Chondrocyte (in vitro differentiated cells): ENCODE results near the gene HSPB2. TPM values are rescaled to one million over a fixed set of nuclear protein-coding genes. Genes with fewer than 3 reads are reported as not detected.

Experiments used
- DNase-seq: peaks from one replicate; pipeline ENCODE4 v3.0.0; 2021; ENCODE audit warnings: mixed read lengths, low spot score
- H3K27ac Mint-ChIP-seq: one replicate; pipeline ENCODE4 v1.8.0; 2021; ENCODE audit warnings: mild to moderate bottlenecking, moderate library complexity, mixed read lengths; ENCODE audit not compliant: unreplicated experiment
- H3K27me3 Mint-ChIP-seq: 2 replicates; pipeline ENCODE4 v1.8.0; 2021; ENCODE audit warnings: low read depth, mixed read lengths
- H3K36me3 Mint-ChIP-seq: 2 replicates; pipeline ENCODE4 v1.8.0; 2021; ENCODE audit warnings: low read depth, mixed read lengths
- H3K4me1 Mint-ChIP-seq: 2 replicates; pipeline ENCODE4 v1.8.0; 2021; ENCODE audit warnings: low read depth, mild to moderate bottlenecking, mixed read lengths
- H3K4me3 Mint-ChIP-seq: one replicate; pipeline ENCODE4 v1.8.0; 2021; ENCODE audit warnings: mild to moderate bottlenecking, moderate library complexity, mixed read lengths; ENCODE audit not compliant: unreplicated experiment
- H3K9me3 Mint-ChIP-seq: 2 replicates; pipeline ENCODE4 v1.8.0; 2021; ENCODE audit warnings: low read depth, mixed read lengths
- total RNA-seq: library from RNA; stranded (reverse); gene quantifications from 3 replicates; pipeline ENCODE4 v1.2.1, GENCODE V29; 2021
- TF ChIP-seq, protein P1 (sequence below): fragments of 200-600 bp; sonication (generic); IDR thresholded peaks from 2 replicates; pipeline ENCODE4 v1.5.0; 2021; ENCODE audit warnings: antibody characterized with exemption, mild to moderate bottlenecking, moderate library complexity

The HSPB2 gene
- total RNA-seq, 1 donor from 2014 or later, result 2.4 TPM

- TF ChIP-seq, protein P1, sequence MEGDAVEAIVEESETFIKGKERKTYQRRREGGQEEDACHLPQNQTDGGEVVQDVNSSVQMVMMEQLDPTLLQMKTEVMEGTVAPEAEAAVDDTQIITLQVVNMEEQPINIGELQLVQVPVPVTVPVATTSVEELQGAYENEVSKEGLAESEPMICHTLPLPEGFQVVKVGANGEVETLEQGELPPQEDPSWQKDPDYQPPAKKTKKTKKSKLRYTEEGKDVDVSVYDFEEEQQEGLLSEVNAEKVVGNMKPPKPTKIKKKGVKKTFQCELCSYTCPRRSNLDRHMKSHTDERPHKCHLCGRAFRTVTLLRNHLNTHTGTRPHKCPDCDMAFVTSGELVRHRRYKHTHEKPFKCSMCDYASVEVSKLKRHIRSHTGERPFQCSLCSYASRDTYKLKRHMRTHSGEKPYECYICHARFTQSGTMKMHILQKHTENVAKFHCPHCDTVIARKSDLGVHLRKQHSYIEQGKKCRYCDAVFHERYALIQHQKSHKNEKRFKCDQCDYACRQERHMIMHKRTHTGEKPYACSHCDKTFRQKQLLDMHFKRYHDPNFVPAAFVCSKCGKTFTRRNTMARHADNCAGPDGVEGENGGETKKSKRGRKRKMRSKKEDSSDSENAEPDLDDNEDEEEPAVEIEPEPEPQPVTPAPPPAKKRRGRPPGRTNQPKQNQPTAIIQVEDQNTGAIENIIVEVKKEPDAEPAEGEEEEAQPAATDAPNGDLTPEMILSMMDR, result no peak
- no peak for DNase-seq
- Mint-ChIP-seq H3K27me3 (no peaks in the 10 kb centered on the region), H3K4me1 (peaks cover 68% of the 10 kb centered on the region), H3K36me3 (no peaks in the 10 kb centered on the region), H3K9me3 (no peaks in the 10 kb centered on the region), H3K4me3 (peak overlapping the region; percentile 1), H3K27ac (peak overlapping the region; percentile 99)
Observed at GRCh38 chr11:111944651-111945051, 32.1 kb downstream of the HSPB2 start.

DNA sequence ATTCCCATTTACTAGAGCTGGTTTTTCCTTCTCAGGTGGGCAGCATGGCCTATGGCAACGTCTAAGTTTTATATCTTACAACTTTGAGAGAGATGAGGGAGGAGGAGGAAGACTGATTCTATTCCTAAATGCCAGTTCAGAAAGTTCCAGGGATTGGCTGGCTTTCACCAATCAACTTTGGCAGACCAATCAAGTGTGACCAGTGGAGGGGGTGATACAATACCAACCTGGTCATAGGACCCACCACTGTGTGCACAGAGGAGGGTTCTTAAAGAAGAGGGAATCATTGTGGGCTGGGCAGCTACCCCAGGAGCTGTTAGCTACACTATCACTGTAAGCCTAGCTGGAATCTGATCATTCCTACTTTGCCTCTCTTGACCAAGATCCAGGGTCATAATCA, 32.7 kb downstream of the HSPB2 start:
- TF ChIP-seq, protein P1, result no peak
- DNase-seq, result no peak
- H3K4me1 Mint-ChIP-seq, result peaks cover 65% of the 10 kb centered on the region
- no peaks in the 10 kb centered on the region for H3K36me3 Mint-ChIP-seq
- H3K9me3 Mint-ChIP-seq, result no peaks in the 10 kb centered on the region
- H3K27ac Mint-ChIP-seq, result peak overlapping the region; percentile 99
- H3K27me3 Mint-ChIP-seq, result no peaks in the 10 kb centered on the region
- H3K4me3 Mint-ChIP-seq, result peak overlapping the region; percentile 1

DNA sequence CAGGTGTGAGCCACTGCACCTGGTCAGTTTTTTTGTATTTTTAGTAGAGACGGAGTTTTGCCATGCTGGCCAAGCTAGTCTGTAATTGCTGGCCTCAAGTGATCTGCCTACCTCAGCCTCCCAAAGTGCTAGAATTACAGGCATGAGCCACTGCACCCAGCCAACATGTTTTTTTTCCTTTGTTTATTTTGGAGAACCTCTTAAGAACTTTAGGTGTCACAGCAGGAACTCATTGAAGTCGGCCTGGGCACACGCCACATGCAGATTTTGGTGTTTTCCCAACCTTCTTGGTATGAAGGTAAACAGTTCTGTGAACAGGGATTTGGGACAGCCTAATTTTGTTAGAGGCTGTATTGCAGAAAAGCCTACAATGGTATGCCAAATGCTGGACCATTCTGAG, 34.0 kb downstream of the HSPB2 start:
- H3K9me3 Mint-ChIP-seq, result no peaks in the 10 kb centered on the region
- TF ChIP-seq, protein P1, result no peak
- H3K27me3 Mint-ChIP-seq, result no peaks in the 10 kb centered on the region
- peak overlapping the region; percentile 57 for H3K27ac Mint-ChIP-seq
- no peak for DNase-seq
- peaks cover 56% of the 10 kb centered on the region for H3K4me1 Mint-ChIP-seq
- no peak overlapping the region for H3K4me3 Mint-ChIP-seq
- no peaks in the 10 kb centered on the region for H3K36me3 Mint-ChIP-seq

- no peak for DNase-seq
- peak overlapping the region; percentile 57 for H3K27ac Mint-ChIP-seq
- no peaks in the 10 kb centered on the region for H3K36me3 Mint-ChIP-seq
- H3K27me3 Mint-ChIP-seq, result no peaks in the 10 kb centered on the region
- TF ChIP-seq, protein P1, result no peak
- no peaks in the 10 kb centered on the region for H3K9me3 Mint-ChIP-seq
- H3K4me1 Mint-ChIP-seq, result peaks cover 49% of the 10 kb centered on the region
- no peak overlapping the region for H3K4me3 Mint-ChIP-seq
Observed at GRCh38 chr11:111947143-111947542, 34.6 kb downstream of the HSPB2 start.

DNA sequence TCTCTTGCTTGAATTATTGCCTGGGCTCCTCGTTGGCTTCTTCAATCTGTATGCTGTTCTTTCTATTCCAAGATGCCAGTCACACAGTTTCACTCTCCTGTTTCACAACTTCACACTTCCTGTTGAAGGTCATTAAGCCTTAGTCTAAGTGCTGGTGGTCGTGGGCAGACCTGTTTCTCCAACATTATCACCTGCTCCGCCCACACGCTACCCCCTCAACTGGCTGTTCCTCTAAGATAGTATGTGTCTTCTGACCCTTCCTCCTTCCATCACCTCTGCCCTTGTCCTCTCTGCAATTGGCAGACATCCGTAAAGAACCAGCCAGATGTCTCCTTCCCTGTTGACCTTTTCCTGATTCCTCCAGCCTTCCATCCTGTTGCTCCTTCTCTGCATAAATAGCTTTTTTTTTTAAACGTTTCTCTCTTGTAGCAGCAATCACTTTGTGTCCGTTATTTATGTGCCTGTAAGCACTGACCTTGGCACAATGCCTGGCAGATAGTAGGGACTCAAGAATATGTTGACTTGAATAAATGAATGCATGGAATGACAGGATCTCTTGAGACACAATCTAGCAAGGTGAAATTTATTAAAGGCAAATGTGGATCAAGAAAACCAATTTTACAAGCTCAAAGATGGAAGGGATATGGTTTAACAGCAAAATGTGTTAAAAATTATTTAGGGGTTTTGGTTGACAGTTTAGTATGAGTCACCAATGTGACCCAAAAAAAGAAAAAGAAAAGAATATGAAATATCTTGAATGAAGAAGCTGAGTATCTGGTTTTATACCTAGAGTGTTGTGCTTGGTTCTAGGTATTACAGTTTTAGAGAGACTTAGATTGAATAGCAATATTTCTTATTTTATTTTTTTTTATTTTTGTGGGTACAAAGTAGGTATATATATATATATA, 37.2 kb downstream of the HSPB2 start:
- H3K27me3 Mint-ChIP-seq, result no peaks in the 10 kb centered on the region
- H3K4me3 Mint-ChIP-seq, result no peak overlapping the region
- DNase-seq, result no peak

More for the DNA sequence above, 37.2 kb downstream of the HSPB2 start:
- TF ChIP-seq, protein P1, result no peak
- H3K36me3 Mint-ChIP-seq, result no peaks in the 10 kb centered on the region
- H3K9me3 Mint-ChIP-seq, result no peaks in the 10 kb centered on the region
- H3K27ac Mint-ChIP-seq, result no peak overlapping the region
- H3K4me1 Mint-ChIP-seq, result peaks cover 26% of the 10 kb centered on the region
